NT2/D1 (cell line): ENCODE data around the gene TMEM260.

Experiments used
- SUZ12 ChIP-seq: IDR thresholded peaks from 2 replicates; pipeline ENCODE4 v1.6.1; 2011; ENCODE audit not compliant: insufficient read length, insufficient read depth; ENCODE audit errors: extremely low read depth
- YY1 ChIP-seq: IDR thresholded peaks from 2 replicates; pipeline ENCODE4 v1.6.1; 2011; ENCODE audit not compliant: insufficient read length, insufficient read depth
- ZNF274 ChIP-seq: IDR thresholded peaks from 2 replicates; pipeline ENCODE4 v1.6.1; 2011; ENCODE audit warnings: mild to moderate bottlenecking, low read depth, low read length

DNA sequence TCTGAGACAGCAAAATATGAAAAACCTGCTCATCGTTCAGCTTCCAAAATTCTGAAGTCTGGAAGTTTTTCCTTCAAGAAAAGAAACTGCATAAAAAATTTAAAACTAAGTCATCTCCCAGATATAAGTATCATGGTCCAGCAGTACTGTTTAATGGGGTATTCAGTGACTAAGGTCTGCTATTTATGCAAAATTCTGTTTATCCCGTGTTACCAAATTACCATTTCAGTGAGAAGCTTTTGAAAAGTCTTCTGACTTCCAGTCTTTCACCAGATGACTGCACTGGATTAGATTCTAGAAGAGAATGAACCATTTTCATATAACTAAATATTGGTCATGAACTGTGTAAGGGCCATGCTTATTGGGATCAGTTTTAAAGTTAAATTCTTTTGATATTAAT is 67.9 kb downstream of the TMEM260 start:
- no peak for TF ChIP-seq SUZ12
- TF ChIP-seq ZNF274: no peak
- TF ChIP-seq YY1: no peak
